Measurements from ENCODE around the gene NPEPPS.

Gene NPEPPS

GRCh38 chr17:47621293-47622179 is 90.6 kb downstream of the NPEPPS start:
- DNase-seq (ENCODE audit: low read depth): no peak

GRCh38 chr17:47622180-47622549 is 91.3 kb downstream of the NPEPPS start:
- no peak for DNase-seq (ENCODE audit: low read depth)
- no peak overlapping the region for H3K4me3 ChIP-seq (ENCODE audit: low read depth, low read length)
- no peak for TF ChIP-seq CTCF (IDR thresholded peaks at IDR 0.05; ENCODE audit: control insufficient read depth, extremely low read depth, insufficient read depth)

More at GRCh38 chr17:47621293-47622179, 90.6 kb downstream of the NPEPPS start:
- 0 out of 2 replicates have a peak, but pooled peaks have one; percentile 5 for TF ChIP-seq CTCF (IDR thresholded peaks at IDR 0.05; ENCODE audit: control insufficient read depth, extremely low read depth, insufficient read depth)
- no peak overlapping the region for H3K4me3 ChIP-seq (ENCODE audit: low read depth, low read length)

GRCh38 chr17:47624727-47625068 is 93.8 kb downstream of the NPEPPS start:
- TF ChIP-seq CTCF (IDR thresholded peaks at IDR 0.05; ENCODE audit: control insufficient read depth, extremely low read depth, insufficient read depth): no peak
- DNase-seq (ENCODE audit: low read depth): no peak
- no peak overlapping the region for H3K4me3 ChIP-seq (ENCODE audit: low read depth, low read length)

GRCh38 chr17:47628014-47628566 is 97.2 kb downstream of the NPEPPS start:
- no peak for DNase-seq (ENCODE audit: low read depth)
- no peak for TF ChIP-seq CTCF (IDR thresholded peaks at IDR 0.05; ENCODE audit: control insufficient read depth, extremely low read depth, insufficient read depth)
- no peak overlapping the region for H3K4me3 ChIP-seq (ENCODE audit: low read depth, low read length)

GRCh38 chr17:47629826-47630225 is 98.9 kb downstream of the NPEPPS start:
- no peak for TF ChIP-seq CTCF (IDR thresholded peaks at IDR 0.05; ENCODE audit: control insufficient read depth, extremely low read depth, insufficient read depth)
- no peak for DNase-seq (ENCODE audit: low read depth)
- no peak overlapping the region for H3K4me3 ChIP-seq (ENCODE audit: low read depth, low read length)

- H3K4me3 ChIP-seq (ENCODE audit: low read depth, low read length): no peak overlapping the region
- no peak for TF ChIP-seq CTCF (IDR thresholded peaks at IDR 0.05; ENCODE audit: control insufficient read depth, extremely low read depth, insufficient read depth)
- no peak for DNase-seq (ENCODE audit: low read depth)
Observed at GRCh38 chr17:47630614-47631013, 99.7 kb downstream of the NPEPPS start.
